GM21576 (cell line): Measurements from ENCODE around the gene ZNF425.
A peak's percentile ranks its signal among the peaks of the same experiment; 100 is the strongest.
"Not testable (repeated sequence)": the region's sequence is repeated elsewhere in the genome, so short reads cannot be mapped to it uniquely, and the experiment has no call there.

Source experiments
- ATAC-seq: cut with Tn5 transposase; IDR thresholded peaks from one replicate; pipeline ENCODE4 v1.9.1; 2021; ENCODE audit warnings: mild to moderate bottlenecking, moderate library complexity; ENCODE audit not compliant: unreplicated experiment

Gene ZNF425

GRCh38 chr7:149125863-149126661, at the start of gene ZNF425:
TSS of gene ZNF425 (minus strand) at chr7:149126324. CDS start at chr7:149126213, 111 bp downstream.
- ATAC-seq: peak; percentile 84

GRCh38 chr7:149175150-149175549, 49.0 kb upstream of the ZNF425 start:
- ATAC-seq: no peak

- ATAC-seq: no peak
Measured at GRCh38 chr7:149172534-149172920, 46.4 kb upstream of the ZNF425 start.

- no peak for ATAC-seq
Measured at GRCh38 chr7:149171892-149172533, 45.9 kb upstream of the ZNF425 start.

- ATAC-seq: no peak
Measured at GRCh38 chr7:149166630-149167352, 40.7 kb upstream of the ZNF425 start.

GRCh38 chr7:149166142-149166541, 40.0 kb upstream of the ZNF425 start:
- no peak for ATAC-seq

GRCh38 chr7:149161241-149161848, 35.2 kb upstream of the ZNF425 start:
- ATAC-seq: no peak

GRCh38 chr7:149156898-149157297, 30.8 kb upstream of the ZNF425 start:
- ATAC-seq: no peak

GRCh38 chr7:149154056-149154455, 27.9 kb upstream of the ZNF425 start:
- no peak for ATAC-seq

GRCh38 chr7:149153346-149153745, 27.2 kb upstream of the ZNF425 start:
- ATAC-seq: no peak

- ATAC-seq: no peak
Measured at GRCh38 chr7:149150981-149151380, 24.9 kb upstream of the ZNF425 start.

- ATAC-seq: peak; percentile 29
Measured at GRCh38 chr7:149147752-149148653, 21.9 kb upstream of the ZNF425 start.

GRCh38 chr7:149147072-149147751, 21.1 kb upstream of the ZNF425 start, which contains the start of gene ZNF398:
TSS of gene ZNF398 (plus strand) at chr7:149147453. CDS start at chr7:149147743, 290 bp downstream.
- peak; percentile 62 for ATAC-seq

GRCh38 chr7:149145031-149145845, 19.1 kb upstream of the ZNF425 start:
- ATAC-seq: no peak

- not testable (repeated sequence) for ATAC-seq
Measured at GRCh38 chr7:149144436-149144922, 18.4 kb upstream of the ZNF425 start.

- no peak for ATAC-seq
Measured at GRCh38 chr7:149141893-149142292, 15.8 kb upstream of the ZNF425 start.

GRCh38 chr7:149140831-149141230, 14.7 kb upstream of the ZNF425 start:
- ATAC-seq: no peak

- no peak for ATAC-seq
Measured at GRCh38 chr7:149136118-149136517, 10.0 kb upstream of the ZNF425 start.
